Caco-2 (cell line): ENCODE data around the gene CCDC148. TPM values are rescaled to one million over a fixed set of nuclear protein-coding genes. Genes with fewer than 3 reads are reported as not detected.

Experiments used
- BruUV-seq: library from RNA; stranded (reverse); fragments of 400-500 nt; replicated peaks from 2 replicates; lab custom pipeline; 2021; lab: Mats Ljungman, UMichigan
- CTCF ChIA-PET: fragments of 300-600 bp; sonication (Branson Sonifier 250); formaldehyde crosslinking; loops from one replicate; lab custom pipeline; 2022; ENCODE audit warnings: antibody characterized with exemption; lab: Charles Lee
- POLR2A ChIA-PET: fragments of 300-600 bp; sonication (Branson Sonifier 250); formaldehyde crosslinking; loops from one replicate; lab custom pipeline; 2022; ENCODE audit warnings: antibody characterized with exemption; lab: Charles Lee
- DNase-seq, 2 experiments: peaks; one replicate each; pipeline versions ENCODE4 v3.0.0 to v3.0.0-alpha.2; 2020 to 2022
- H3K27me3 ChIP-seq: replicated peaks from 2 replicates; pipeline ENCODE4 v1.6.0; 2011; ENCODE audit warnings: low read length; ENCODE audit not compliant: control insufficient read depth, insufficient read depth
- H3K36me3 ChIP-seq: 2 replicates; pipeline ENCODE4 v1.5.1; 2011; ENCODE audit warnings: low read length; ENCODE audit not compliant: control insufficient read depth, insufficient read depth
- H3K4me1 ChIP-seq: fragments of 250-450 bp; sonication (Bioruptor Pico); 2 replicates; pipeline ENCODE4 v1.5.1; 2020; ENCODE audit warnings: mild to moderate bottlenecking
- H3K4me3 ChIP-seq: 2 replicates; pipeline ENCODE4 v1.5.1; 2011; ENCODE audit warnings: low read depth, mild to moderate bottlenecking, control low read depth, low read length
- H3K9me3 ChIP-seq: fragments of 250-450 bp; sonication (Bioruptor Pico); 2 replicates; pipeline ENCODE4 v1.5.1; 2020; ENCODE audit warnings: mild to moderate bottlenecking, moderate library complexity
- H3K27ac Mint-ChIP-seq: one replicate; pipeline ENCODE4 v1.8.0; 2022; ENCODE audit warnings: mixed read lengths; ENCODE audit not compliant: unreplicated experiment
- H3K27me3 Mint-ChIP-seq: one replicate; pipeline ENCODE4 v1.8.0; 2022; ENCODE audit warnings: mixed read lengths; ENCODE audit not compliant: insufficient read depth, unreplicated experiment
- H3K36me3 Mint-ChIP-seq: one replicate; pipeline ENCODE4 v1.8.0; 2022; ENCODE audit warnings: mild to moderate bottlenecking, mixed read lengths; ENCODE audit not compliant: insufficient read depth, unreplicated experiment
- H3K4me1 Mint-ChIP-seq: one replicate; pipeline ENCODE4 v1.8.0; 2022; ENCODE audit warnings: low read depth, mixed read lengths; ENCODE audit not compliant: unreplicated experiment
- H3K4me3 Mint-ChIP-seq: one replicate; pipeline ENCODE4 v1.8.0; 2022; ENCODE audit warnings: mild to moderate bottlenecking, moderate library complexity, mixed read lengths; ENCODE audit not compliant: unreplicated experiment
- H3K9me3 Mint-ChIP-seq: one replicate; pipeline ENCODE4 v1.8.0; 2022; ENCODE audit warnings: mixed read lengths; ENCODE audit not compliant: unreplicated experiment
- CTCF ChIP-seq, 2 experiments: fragments of 200-600 bp in 1 of 2; IDR thresholded peaks; 1 replicate in 1 of 2; 2 replicates in 1 of 2; pipeline versions ENCODE4 v1.5.1 to v1.8.0; 2011 to 2022; ENCODE audit warnings: antibody characterized with exemption in 1 of 2, control low read depth in 1 of 2, inconsistent platforms in 1 of 2, low read depth in 1 of 2, low read length in 1 of 2, mild to moderate bottlenecking in 1 of 2, moderate library complexity in 1 of 2; ENCODE audit not compliant: insufficient read depth in 1 of 2, severe bottlenecking in 1 of 2, unreplicated experiment in 1 of 2
- intact Hi-C: fragments of 100-400 bp; cut with micrococcal nuclease; formaldehyde crosslinking; loops from one replicate; pipeline ENCODE4 v1.10.0; 2022; ENCODE audit not compliant: unreplicated experiment
- total RNA-seq: library from RNA; stranded (reverse); gene quantifications from 2 replicates; pipeline ENCODE4 v1.2.3, GENCODE V29; 2022

CCDC148 gene
- total RNA-seq, 1 experiment from 2014 or later: 6.3 TPM

DNA sequence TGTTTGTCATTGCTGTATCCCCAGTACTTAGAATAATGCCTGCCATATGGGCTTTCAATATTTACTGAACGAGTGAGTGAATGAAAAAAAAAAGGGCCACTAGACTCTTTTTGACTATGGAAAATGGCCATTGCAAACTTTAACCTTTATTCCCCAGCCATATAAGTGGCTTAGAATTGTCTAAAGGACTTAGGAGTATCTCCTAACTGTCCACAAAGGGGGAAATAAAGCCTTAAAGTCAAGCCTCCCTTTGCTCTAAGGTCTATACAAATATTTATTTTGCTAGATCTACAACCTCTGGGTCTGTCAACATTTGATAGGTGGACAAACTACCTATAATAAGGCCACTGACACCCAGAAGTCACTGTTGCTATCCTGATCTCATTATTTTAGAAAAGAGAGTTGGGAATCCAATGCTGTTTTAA is 329.2 kb downstream of the CCDC148 start:
- peaks cover 46% of the 10 kb centered on the region for H3K4me1 Mint-ChIP-seq
- no peak overlapping the region for H3K4me3 Mint-ChIP-seq
- H3K36me3 ChIP-seq: no peaks in the 10 kb centered on the region
- no peaks in the 10 kb centered on the region for H3K36me3 Mint-ChIP-seq
- intact Hi-C loops: loop anchor here (2.0 to 5.0 kb wide), 2 partner anchors 15 to 330 kb away; partner anchors contain the start of genes CCDC148 and PKP4
- peaks cover 4% of the 10 kb centered on the region for H3K9me3 Mint-ChIP-seq
- TF ChIP-seq CTCF (IDR thresholded peaks at IDR 0.05; ENCODE audit: insufficient read depth in 1 of 2, low read depth in 1 of 2, low read length in 1 of 2, severe bottlenecking in 1 of 2, unreplicated experiment in 1 of 2): no peak
- H3K9me3 ChIP-seq: peaks cover 3% of the 10 kb centered on the region; the same call in 1 of the 2 replicates
- H3K4me1 ChIP-seq: peaks cover 61% of the 10 kb centered on the region
- ChIA-PET CTCF (no interaction called here), POLR2A (no interaction called here)
- no peaks in the 10 kb centered on the region for H3K27me3 ChIP-seq
- no peaks in the 10 kb centered on the region for H3K27me3 Mint-ChIP-seq
- no peak overlapping the region for H3K27ac Mint-ChIP-seq
- H3K4me3 ChIP-seq: no peak overlapping the region
- no TSS peak for BruUV-seq
- DNase-seq: no peak

GRCh38 chr2:158125756-158126498 is 330.6 kb downstream of the CCDC148 start:
- Mint-ChIP-seq H3K27ac (no peak overlapping the region), H3K36me3 (no peaks in the 10 kb centered on the region), H3K9me3 (no peaks in the 10 kb centered on the region), H3K27me3 (no peaks in the 10 kb centered on the region), H3K4me1 (peaks cover 40% of the 10 kb centered on the region), H3K4me3 (no peak overlapping the region)
- intact Hi-C loops: loop anchor here (2.0 to 5.0 kb wide), 2 partner anchors 17 to 331 kb away; partner anchors contain the start of genes CCDC148 and PKP4
- Histone ChIP-seq H3K4me3 (no peak overlapping the region), H3K9me3 (no peaks in the 10 kb centered on the region), H3K27me3 (no peaks in the 10 kb centered on the region), H3K4me1 (peaks cover 46% of the 10 kb centered on the region), H3K36me3 (no peaks in the 10 kb centered on the region)
- ChIA-PET CTCF (no interaction called here), POLR2A (no interaction called here)
- no TSS peak for BruUV-seq
- no peak for TF ChIP-seq CTCF (IDR thresholded peaks at IDR 0.05; ENCODE audit: insufficient read depth in 1 of 2, low read depth in 1 of 2, low read length in 1 of 2, severe bottlenecking in 1 of 2, unreplicated experiment in 1 of 2)
- DNase-seq: no peak

- Mint-ChIP-seq H3K27ac (no peak overlapping the region), H3K36me3 (no peaks in the 10 kb centered on the region), H3K4me3 (no peak overlapping the region), H3K9me3 (no peaks in the 10 kb centered on the region), H3K27me3 (no peaks in the 10 kb centered on the region), H3K4me1 (peaks cover 49% of the 10 kb centered on the region)
- peaks cover 42% of the 10 kb centered on the region for H3K4me1 ChIP-seq
- intact Hi-C loops: loop anchor here (5.0 kb wide), 1 partner anchor 332 kb away; the partner anchor contains the start of genes CCDC148 and PKP4
- DNase-seq: no peak
- CTCF ChIA-PET: no interaction called here
- POLR2A ChIA-PET: no interaction called here
- no peaks in the 10 kb centered on the region for H3K9me3 ChIP-seq
- no peaks in the 10 kb centered on the region for H3K27me3 ChIP-seq
- BruUV-seq: no TSS peak
- TF ChIP-seq CTCF (IDR thresholded peaks at IDR 0.05; ENCODE audit: insufficient read depth in 1 of 2, low read depth in 1 of 2, low read length in 1 of 2, severe bottlenecking in 1 of 2, unreplicated experiment in 1 of 2): no peak
- H3K4me3 ChIP-seq: no peak overlapping the region
- no peaks in the 10 kb centered on the region for H3K36me3 ChIP-seq
Observed at GRCh38 chr2:158124896-158125295, 331.7 kb downstream of the CCDC148 start.

Other genes starting within 250 kb of the CCDC148 start
- gene PKP4, start 199 bp upstream of the CCDC148 start, total RNA-seq: 140 and 147 TPM in 2 replicates